GM12878 (cell line): ENCODE measurements around the gene PSMB7. TPM values are rescaled to one million over a fixed set of nuclear protein-coding genes. Genes with fewer than 3 reads are reported as not detected.

Source experiments
- CBFB ChIP-seq: IDR thresholded peaks from 2 replicates; pipeline ENCODE4 v1.6.1; 2016; ENCODE audit warnings: antibody characterized with exemption, low read depth
- CHD1 ChIP-seq: IDR thresholded peaks from 2 replicates; pipeline ENCODE4 v1.6.1; 2012; ENCODE audit warnings: low read depth, low read length, improper control_type of control experiment
- CHD2 ChIP-seq: IDR thresholded peaks from 2 replicates; pipeline ENCODE4 v1.6.1; 2011; ENCODE audit warnings: low read depth, low read length, improper control_type of control experiment, borderline replicate concordance
- CREM ChIP-seq: IDR thresholded peaks from 2 replicates; pipeline ENCODE4 v1.6.1; 2014; ENCODE audit warnings: antibody characterized with exemption, low read depth
- EGR1 ChIP-seq, 2 experiments: IDR thresholded peaks; 1 replicate in 1 of 2; 2 replicates in 1 of 2; pipeline ENCODE4 v1.6.1; 2011 to 2012; ENCODE audit warnings: low read depth in 2 of 2, low read length in 2 of 2, borderline replicate concordance in 1 of 2, mild to moderate bottlenecking in 1 of 2, moderate library complexity in 1 of 2
- HDGF ChIP-seq: fragments of 450-650 bp; IDR thresholded peaks from 2 replicates; pipeline ENCODE4 v1.6.1; 2016; ENCODE audit warnings: antibody characterized with exemption
- HSF1 ChIP-seq: fragments of 150-350 bp; IDR thresholded peaks from 2 replicates; pipeline ENCODE4 v1.6.1; 2014; ENCODE audit warnings: mild to moderate bottlenecking, low read depth, low read length
- IKZF1 ChIP-seq: fragments of 450-650 bp; conservative IDR thresholded peaks from 2 replicates; pipeline ENCODE4 v1.6.1; 2017; ENCODE audit warnings: antibody characterized with exemption, mild to moderate bottlenecking
- MTA2 ChIP-seq: fragments of 450-650 bp; IDR thresholded peaks from 2 replicates; pipeline ENCODE4 v1.6.1; 2016; ENCODE audit warnings: low read depth, mild to moderate bottlenecking, moderate library complexity
- MYB ChIP-seq: fragments of 150-350 bp; IDR thresholded peaks from 2 replicates; pipeline ENCODE4 v1.6.1; 2014; ENCODE audit warnings: mild to moderate bottlenecking, low read depth, low read length, borderline replicate concordance
- NR2C1 ChIP-seq: fragments of 450-650 bp; IDR thresholded peaks from 2 replicates; pipeline ENCODE4 v1.6.1; 2017; ENCODE audit warnings: antibody characterized with exemption, mild to moderate bottlenecking, moderate library complexity
- PML ChIP-seq: IDR thresholded peaks from 2 replicates; pipeline ENCODE4 v1.6.1; 2012; ENCODE audit warnings: low read length, inconsistent platforms
- POLR2A ChIP-seq: IDR thresholded peaks from 2 replicates; pipeline ENCODE4 v1.6.1; 2011; ENCODE audit warnings: low read depth, mild to moderate bottlenecking, low read length
- PRDM15 ChIP-seq: fragments of 450-650 bp; formaldehyde crosslinking; IDR thresholded peaks from 2 replicates; pipeline ENCODE4 v1.4.0; 2020; ENCODE audit warnings: mild to moderate bottlenecking, moderate library complexity
- RFX5 ChIP-seq: IDR thresholded peaks from 2 replicates; pipeline ENCODE4 v1.6.1; 2011; ENCODE audit warnings: low read depth, low read length, improper control_type of control experiment
- RUNX3 ChIP-seq: IDR thresholded peaks from 2 replicates; pipeline ENCODE4 v1.6.1; 2012; ENCODE audit warnings: low read length, inconsistent platforms
- SIN3A ChIP-seq: IDR thresholded peaks from 2 replicates; pipeline ENCODE4 v1.6.1; 2012; ENCODE audit warnings: low read depth, low read length, improper control_type of control experiment
- TCF12 ChIP-seq: IDR thresholded peaks from 2 replicates; pipeline ENCODE4 v1.6.1; 2011; ENCODE audit warnings: low read depth, mild to moderate bottlenecking, low read length
- ZNF592 ChIP-seq: fragments of 450-650 bp; IDR thresholded peaks from 2 replicates; pipeline ENCODE4 v1.6.1; 2017; ENCODE audit warnings: mild to moderate bottlenecking, moderate library complexity
- ZSCAN29 ChIP-seq: fragments of 450-650 bp; IDR thresholded peaks from 2 replicates; pipeline ENCODE4 v1.6.1; 2017; ENCODE audit warnings: mild to moderate bottlenecking, moderate library complexity
- polyA plus RNA-seq, 11 experiments: library from polyadenylated mRNA; depleted of rRNA in 4 of 11; unstranded in 6 of 11; stranded (reverse) in 5 of 11; fragments of >200 nt; fragmentation: Nextera tagmentation in 4 of 11; fragmentation: Illumina TruSeq in 1 of 11; extraction: Ambion mirVana in 4 of 11; extraction: Trizol in 1 of 11; gene quantifications; 1 replicate in 1 of 11; 2 replicates in 10 of 11; pipeline versions ENCODE4 v1.2.1 to v1.2.3, GENCODE V29; 2011 to 2016; ENCODE audit warnings: inconsistent platforms in 2 of 11, missing spikeins in 2 of 11, low read depth in 1 of 11
- total RNA-seq, 4 experiments: library from RNA; depleted of rRNA in 3 of 4; stranded (reverse); fragments of >200 nt in 3 of 4; fragmentation: Illumina TruSeq in 1 of 4; extraction: Trizol in 1 of 4; gene quantifications; 2 replicates each; pipeline versions ENCODE4 v1.2.1 to v1.2.3, GENCODE V29; 2013 to 2021

PSMB7 gene
- total and polyA plus RNA-seq, 10 of the 15 experiments (the other 5 are each of a cell fraction or from before 2014, with no cell fraction given): 174 to 564 (median 268) TPM

GRCh38 chr9:124415102-124415851 is at the start of gene PSMB7 (continued):
- no peak for TF ChIP-seq PRDM15
- TF ChIP-seq RFX5: no peak
- no peak; the same call in 1 of the 2 replicates for TF ChIP-seq HSF1
- TF ChIP-seq ZNF592: no peak
- peak; percentile 64; the same call in 1 of the 2 replicates for TF ChIP-seq CBFB
- peak; percentile 70 for TF ChIP-seq IKZF1
- 0 out of 2 replicates have a peak, but pooled peaks have one; percentile 41 for TF ChIP-seq HDGF
- TF ChIP-seq CREM: peak; percentile 82
- no peak for TF ChIP-seq CHD1
- TF ChIP-seq PML: peak; percentile 66; the same call in 1 of the 2 replicates
- peak; percentile 91 for TF ChIP-seq MTA2
- peak; percentile 81 for TF ChIP-seq POLR2A
- TF ChIP-seq ZSCAN29: no peak
- no peak for TF ChIP-seq SIN3A
- peak; percentile 47 for TF ChIP-seq RUNX3
- 0 out of 2 replicates have a peak, but pooled peaks have one; percentile 42 for TF ChIP-seq MYB
- TF ChIP-seq EGR1 (IDR thresholded peaks at IDR 0.05; ENCODE audit: borderline replicate concordance in 1 of 2, low read depth in 2 of 2, low read length in 2 of 2): peak; percentile 6 to 68; a peak in 2 of 3 replicates
- TF ChIP-seq NR2C1: peak; percentile 100
- TF ChIP-seq TCF12: 0 out of 2 replicates have a peak, but pooled peaks have one; percentile 31
- peak; percentile 79; the same call in 1 of the 2 replicates for TF ChIP-seq CHD2
